Type B pancreatic cell (in vitro differentiated cells): ENCODE results near the gene UQCRFS1. TPM values are rescaled to one million over a fixed set of nuclear protein-coding genes. Genes with fewer than 3 reads are reported as not detected.

Source experiments
- DNase-seq: peaks from one replicate; pipeline ENCODE4 v3.0.0; 2021; ENCODE audit warnings: mixed read lengths; ENCODE audit not compliant: unreplicated experiment; ENCODE audit errors: extremely low spot score
- H3K27ac Mint-ChIP-seq: 2 replicates; pipeline ENCODE4 v1.8.0; 2021; ENCODE audit warnings: mild to moderate bottlenecking, mixed read lengths
- H3K27me3 Mint-ChIP-seq: 2 replicates; pipeline ENCODE4 v1.8.0; 2021; ENCODE audit warnings: mixed read lengths
- H3K36me3 Mint-ChIP-seq: 2 replicates; pipeline ENCODE4 v1.8.0; 2021; ENCODE audit warnings: mixed read lengths
- H3K4me1 Mint-ChIP-seq: one replicate; pipeline ENCODE4 v1.8.0; 2021; ENCODE audit warnings: mixed read lengths; ENCODE audit not compliant: unreplicated experiment
- H3K4me3 Mint-ChIP-seq: 2 replicates; pipeline ENCODE4 v1.8.0; 2021; ENCODE audit warnings: mild to moderate bottlenecking, mixed read lengths
- H3K9me3 Mint-ChIP-seq: 2 replicates; pipeline ENCODE4 v1.8.0; 2021; ENCODE audit warnings: mixed read lengths
- total RNA-seq: library from RNA; stranded (reverse); gene quantifications from 2 replicates; pipeline ENCODE4 v1.2.1, GENCODE V29; 2021; ENCODE audit warnings: low replicate concordance
- TF ChIP-seq, protein P1 (sequence below): fragments of 200-600 bp; sonication (generic); conservative IDR thresholded peaks from 2 replicates; pipeline ENCODE4 v1.5.0; 2021; ENCODE audit warnings: antibody characterized with exemption, mild to moderate bottlenecking

The UQCRFS1 gene
- total RNA-seq, 1 donor from 2014 or later, result 43.0 TPM

DNA sequence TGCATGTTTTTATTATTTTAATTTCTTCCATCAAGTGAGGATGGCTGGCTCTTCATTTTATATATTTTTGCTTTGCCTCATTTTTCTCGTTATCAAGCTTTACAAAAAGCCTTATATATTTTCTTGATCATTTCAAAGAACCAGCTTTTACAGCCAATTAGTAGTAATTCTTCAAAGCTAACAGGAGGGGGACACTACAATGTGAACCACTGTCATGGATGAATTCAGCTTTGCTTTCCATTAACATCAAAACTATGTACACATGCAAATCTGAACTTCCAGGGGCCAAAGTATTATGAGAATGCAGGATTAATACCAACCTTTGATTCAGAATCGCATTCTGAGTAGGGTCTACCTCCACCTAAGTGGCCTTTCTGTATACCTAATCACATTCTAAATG lies 11.1 kb downstream of the UQCRFS1 start:
- no peak for DNase-seq
- Mint-ChIP-seq H3K36me3 (peaks cover 5% of the 10 kb centered on the region), H3K9me3 (no peaks in the 10 kb centered on the region), H3K27ac (no peak overlapping the region), H3K4me3 (no peak overlapping the region), H3K4me1 (no peaks in the 10 kb centered on the region), H3K27me3 (no peaks in the 10 kb centered on the region)
- TF ChIP-seq, protein P1, sequence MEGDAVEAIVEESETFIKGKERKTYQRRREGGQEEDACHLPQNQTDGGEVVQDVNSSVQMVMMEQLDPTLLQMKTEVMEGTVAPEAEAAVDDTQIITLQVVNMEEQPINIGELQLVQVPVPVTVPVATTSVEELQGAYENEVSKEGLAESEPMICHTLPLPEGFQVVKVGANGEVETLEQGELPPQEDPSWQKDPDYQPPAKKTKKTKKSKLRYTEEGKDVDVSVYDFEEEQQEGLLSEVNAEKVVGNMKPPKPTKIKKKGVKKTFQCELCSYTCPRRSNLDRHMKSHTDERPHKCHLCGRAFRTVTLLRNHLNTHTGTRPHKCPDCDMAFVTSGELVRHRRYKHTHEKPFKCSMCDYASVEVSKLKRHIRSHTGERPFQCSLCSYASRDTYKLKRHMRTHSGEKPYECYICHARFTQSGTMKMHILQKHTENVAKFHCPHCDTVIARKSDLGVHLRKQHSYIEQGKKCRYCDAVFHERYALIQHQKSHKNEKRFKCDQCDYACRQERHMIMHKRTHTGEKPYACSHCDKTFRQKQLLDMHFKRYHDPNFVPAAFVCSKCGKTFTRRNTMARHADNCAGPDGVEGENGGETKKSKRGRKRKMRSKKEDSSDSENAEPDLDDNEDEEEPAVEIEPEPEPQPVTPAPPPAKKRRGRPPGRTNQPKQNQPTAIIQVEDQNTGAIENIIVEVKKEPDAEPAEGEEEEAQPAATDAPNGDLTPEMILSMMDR, result peak; percentile 44

DNA sequence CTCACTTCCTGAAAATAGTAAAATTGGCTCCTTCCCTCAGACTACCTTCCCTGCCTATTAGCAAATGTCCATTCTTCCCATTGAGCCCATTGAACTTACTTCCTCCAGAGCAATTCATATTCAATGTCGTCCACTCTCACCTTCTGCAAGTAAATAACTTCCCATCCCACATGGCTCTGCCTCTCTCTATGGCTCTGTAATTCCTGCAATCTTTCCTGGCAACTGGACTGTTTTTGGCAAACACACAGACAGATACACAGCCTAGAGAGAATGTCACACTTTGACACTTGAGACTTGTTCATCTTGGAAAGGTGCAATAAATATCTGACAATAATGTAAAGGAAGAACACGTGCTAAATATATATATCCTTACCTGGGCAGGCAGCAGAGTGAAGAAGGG lies 18.3 kb downstream of the UQCRFS1 start:
- H3K4me1 Mint-ChIP-seq, result no peaks in the 10 kb centered on the region
- H3K4me3 Mint-ChIP-seq, result no peak overlapping the region
- no peaks in the 10 kb centered on the region for H3K9me3 Mint-ChIP-seq
- TF ChIP-seq, protein P1, result no peak
- no peaks in the 10 kb centered on the region for H3K27me3 Mint-ChIP-seq
- no peaks in the 10 kb centered on the region for H3K36me3 Mint-ChIP-seq
- no peak overlapping the region for H3K27ac Mint-ChIP-seq
- DNase-seq, result no peak

- H3K36me3 Mint-ChIP-seq, result no peaks in the 10 kb centered on the region
- no peak overlapping the region for H3K4me3 Mint-ChIP-seq
- TF ChIP-seq, protein P1, result no peak
- DNase-seq, result no peak
- no peaks in the 10 kb centered on the region for H3K9me3 Mint-ChIP-seq
- H3K27ac Mint-ChIP-seq, result no peak overlapping the region
- H3K4me1 Mint-ChIP-seq, result no peaks in the 10 kb centered on the region
- no peaks in the 10 kb centered on the region for H3K27me3 Mint-ChIP-seq
Measured at GRCh38 chr19:29193155-29193554, 19.8 kb downstream of the UQCRFS1 start.

GRCh38 chr19:29191005-29191404 lies 21.9 kb downstream of the UQCRFS1 start:
- TF ChIP-seq, protein P1, result no peak
- Mint-ChIP-seq H3K36me3 (no peaks in the 10 kb centered on the region), H3K4me1 (no peaks in the 10 kb centered on the region), H3K27me3 (no peaks in the 10 kb centered on the region), H3K9me3 (no peaks in the 10 kb centered on the region), H3K4me3 (no peak overlapping the region), H3K27ac (no peak overlapping the region)
- no peak for DNase-seq

DNA sequence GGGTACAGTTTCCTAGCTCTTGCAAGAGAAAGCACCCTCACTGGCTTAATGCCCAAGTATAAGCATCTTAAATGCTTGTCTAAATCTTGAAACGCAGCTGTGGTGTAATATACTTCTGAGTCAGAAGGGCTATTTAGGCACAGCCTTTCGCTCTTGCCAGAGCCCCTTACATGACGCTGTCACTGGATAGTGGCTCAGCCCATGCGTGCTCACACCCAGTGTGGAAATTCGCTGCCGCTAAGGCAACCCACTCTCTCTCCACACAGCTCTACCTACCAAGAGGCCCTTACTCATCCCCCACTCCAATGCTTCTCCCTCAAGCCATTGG lies 24.0 kb downstream of the UQCRFS1 start:
- H3K4me1 Mint-ChIP-seq, result peaks cover 9% of the 10 kb centered on the region

More for the DNA sequence above, 24.0 kb downstream of the UQCRFS1 start:
- no peak overlapping the region for H3K27ac Mint-ChIP-seq
- no peaks in the 10 kb centered on the region for H3K27me3 Mint-ChIP-seq
- TF ChIP-seq, protein P1, result no peak
- H3K9me3 Mint-ChIP-seq, result no peaks in the 10 kb centered on the region
- H3K36me3 Mint-ChIP-seq, result no peaks in the 10 kb centered on the region
- no peak overlapping the region for H3K4me3 Mint-ChIP-seq
- DNase-seq, result no peak
